H1 (cell line): Measurements from ENCODE around the gene C1orf210. TPM values are rescaled to one million over a fixed set of nuclear protein-coding genes. Genes with fewer than 3 reads are reported as not detected.

Source experiments
- BACH1 ChIP-seq: IDR thresholded peaks from 2 replicates; pipeline ENCODE4 v1.6.1; 2012; ENCODE audit warnings: low read length, improper control_type of control experiment
- YY1 ChIP-seq: IDR thresholded peaks from 2 replicates; pipeline ENCODE4 v1.6.1; 2011; ENCODE audit warnings: low read depth, mild to moderate bottlenecking, low read length
- polyA plus RNA-seq, 7 experiments: library from polyadenylated mRNA; depleted of rRNA in 3 of 7; stranded (reverse) in 5 of 7; unstranded in 2 of 7; fragments of >200 nt in 5 of 7; fragments of 200-250 nt in 2 of 7; gene quantifications; 1 replicate in 5 of 7; 2 replicates in 1 of 7; 4 replicates in 1 of 7; pipeline versions ENCODE4 v1.2.1 to v1.2.3, GENCODE V29; 2011 to 2013; ENCODE audit warnings: missing spikeins in 2 of 7, mixed read lengths in 2 of 7
- total RNA-seq: library from RNA; stranded (reverse); fragmentation: NEBNext Ultra II Directional; extraction: Animal tissue kit (Norgen Biotek cat#: 25700); gene quantifications from 2 replicates; pipeline ENCODE4 v1.2.1, GENCODE V29; 2021

Gene C1orf210
- total and polyA plus RNA-seq, 2 of the 8 experiments (the other 6 are each of a cell fraction or from before 2014, with no cell fraction given), result 12.0 to 27.9 TPM

- no peak for TF ChIP-seq YY1
- no peak for TF ChIP-seq BACH1
These were observed 49.8 kb downstream of the C1orf210 start (continued) for GRCh38 chr1:43235451-43236121.
